Measurements from ENCODE around the gene JARID2. TPM values are rescaled to one million over a fixed set of nuclear protein-coding genes. Genes with fewer than 3 reads are reported as not detected.

The JARID2 gene
- polyA plus RNA-seq, 3 donors = 26.8 to 28.2 (median 28.0) TPM

GRCh38 chr6:15452182-15452941, 206.5 kb downstream of the JARID2 start:
- no peak for DNase-seq (ENCODE audit: low read depth in 3 of 3, low spot score in 2 of 3)

DNA sequence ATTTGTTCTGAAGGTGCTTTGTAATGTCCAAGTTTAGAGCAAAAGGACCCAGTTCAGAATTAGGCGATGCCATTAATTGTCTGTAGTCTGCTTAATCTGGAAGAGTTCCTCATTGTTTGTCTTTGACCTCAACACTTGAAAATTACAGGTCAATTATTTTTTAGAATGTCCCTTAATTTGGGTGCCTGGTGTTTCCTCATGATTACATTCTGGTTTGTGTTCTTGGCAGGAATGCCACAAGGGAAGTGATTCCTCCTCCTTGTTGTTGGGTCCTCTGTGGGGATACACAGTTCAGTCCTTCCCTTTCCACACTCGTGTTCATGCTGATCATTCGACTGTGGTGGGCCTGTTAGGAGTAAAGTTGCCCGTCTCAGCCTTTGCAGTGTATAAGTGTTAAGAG, 207.3 kb downstream of the JARID2 start:
- DNase-seq (ENCODE audit: low read depth in 3 of 3, low spot score in 2 of 3) = no peak

- DNase-seq (ENCODE audit: low read depth in 3 of 3, low spot score in 2 of 3) = no peak
Measured at GRCh38 chr6:15453622-15454021, 207.8 kb downstream of the JARID2 start.

- no peak for DNase-seq (ENCODE audit: low read depth in 3 of 3, low spot score in 2 of 3)
Measured at GRCh38 chr6:15456422-15456821, 210.6 kb downstream of the JARID2 start.

DNA sequence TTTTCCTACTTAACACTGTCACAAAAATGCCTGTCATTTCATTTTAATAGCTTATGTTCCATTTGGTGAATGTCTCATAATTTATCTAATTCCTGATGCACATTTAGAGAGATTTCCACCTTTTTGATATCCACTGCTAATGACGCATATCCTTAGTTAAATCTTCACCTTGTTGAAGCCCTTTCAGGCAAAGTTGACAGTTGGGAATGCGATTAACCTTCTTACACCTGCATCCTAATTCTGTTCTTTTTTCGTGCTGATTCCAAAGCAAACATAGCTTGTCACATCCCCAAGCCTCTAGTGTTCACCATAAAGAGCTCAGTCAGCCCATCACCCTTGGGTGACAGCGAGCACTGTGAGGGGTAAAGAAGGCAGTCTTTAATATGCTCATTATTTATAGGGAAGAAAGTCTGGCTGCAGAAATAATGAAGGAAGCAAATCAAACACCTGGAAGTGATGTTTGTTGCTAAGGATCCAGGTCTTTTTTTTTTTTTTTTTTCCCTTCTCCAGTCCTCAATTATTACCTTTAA, 211.3 kb downstream of the JARID2 start:
- no peak for DNase-seq (ENCODE audit: low read depth in 3 of 3, low spot score in 2 of 3)

DNA sequence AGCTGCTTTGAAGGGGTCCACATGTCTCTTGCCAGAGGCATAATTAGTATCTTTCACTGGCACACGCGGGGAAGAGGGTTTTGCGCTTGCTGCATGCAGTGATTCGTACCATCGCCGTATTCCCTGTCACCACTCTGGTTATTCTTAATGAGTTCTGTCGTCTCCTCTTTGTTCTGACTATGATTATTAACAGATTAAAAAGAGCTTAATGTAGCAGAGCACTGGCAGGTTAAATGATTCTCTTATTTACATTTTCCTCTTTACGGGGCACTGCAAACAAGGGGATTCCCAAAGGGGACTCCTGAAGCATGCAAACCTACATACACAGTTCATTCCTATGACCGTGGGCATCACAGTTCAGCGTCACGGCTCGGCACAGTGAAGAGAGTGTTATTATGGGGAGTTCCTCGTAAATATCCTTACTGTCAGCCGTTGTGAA, 212.2 kb downstream of the JARID2 start:
- DNase-seq (ENCODE audit: low read depth in 3 of 3, low spot score in 2 of 3) = no peak

GRCh38 chr6:15460110-15460727, 214.3 kb downstream of the JARID2 start:
- no peak for DNase-seq (ENCODE audit: low read depth in 3 of 3, low spot score in 2 of 3)

DNA sequence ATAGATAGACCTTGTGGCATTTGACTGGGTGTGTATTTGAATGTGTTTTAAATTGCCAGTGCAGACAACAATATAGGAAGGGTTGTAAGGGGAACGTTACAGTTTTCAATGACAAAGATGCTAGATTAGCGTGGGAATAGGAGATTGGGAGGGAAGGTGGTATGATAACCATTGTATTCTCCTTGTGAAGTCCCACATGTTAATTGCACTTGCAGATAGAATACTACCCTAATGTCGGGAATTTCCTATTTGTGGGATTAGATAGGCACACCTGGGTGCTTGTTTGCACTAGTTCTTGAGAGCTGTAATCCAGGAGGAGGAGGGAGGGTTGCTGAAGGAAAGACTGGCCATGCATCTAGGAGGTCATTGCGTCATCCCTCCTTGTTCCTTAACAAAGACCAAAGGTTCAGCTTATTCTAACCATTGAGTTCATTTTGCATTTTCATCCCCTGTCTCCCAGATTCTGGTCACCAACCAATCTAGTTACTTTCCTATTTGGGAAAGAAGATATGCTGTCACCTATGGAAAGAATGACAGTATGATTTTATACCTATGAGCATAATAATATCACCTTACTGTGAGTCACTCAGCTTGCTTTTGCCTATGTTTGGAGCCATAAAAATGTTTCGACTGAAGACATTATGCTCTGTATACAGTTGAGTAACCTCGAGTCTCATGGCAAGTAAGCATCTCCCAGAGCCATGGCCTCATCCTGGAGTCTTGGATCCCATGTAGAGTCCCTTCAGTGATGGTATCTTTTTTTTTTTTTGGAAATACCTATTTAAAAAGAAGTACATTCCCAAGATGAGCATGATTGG, 215.5 kb downstream of the JARID2 start:
- DNase-seq (ENCODE audit: low read depth in 3 of 3, low spot score in 2 of 3) = no peak

DNA sequence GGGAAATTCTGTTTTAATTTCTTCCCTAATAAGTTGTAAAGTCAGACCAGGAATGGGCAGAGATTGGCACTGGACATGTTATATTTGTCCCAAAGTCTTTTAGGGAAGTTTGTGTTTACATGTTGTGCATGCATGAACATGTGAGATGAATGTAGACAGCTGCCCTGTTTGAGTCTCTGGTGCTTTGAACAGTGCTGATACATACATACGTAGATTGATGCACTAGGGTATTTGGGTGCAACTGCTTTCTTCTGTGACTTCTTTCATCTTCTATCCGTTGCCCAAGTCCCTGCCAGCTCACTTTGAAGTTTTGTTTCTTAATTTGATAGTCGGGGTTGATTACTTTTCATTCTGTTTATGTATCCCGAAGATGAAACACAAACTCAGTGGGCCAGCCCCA, 216.4 kb downstream of the JARID2 start:
- no peak for DNase-seq (ENCODE audit: low read depth in 3 of 3, low spot score in 2 of 3)

DNA sequence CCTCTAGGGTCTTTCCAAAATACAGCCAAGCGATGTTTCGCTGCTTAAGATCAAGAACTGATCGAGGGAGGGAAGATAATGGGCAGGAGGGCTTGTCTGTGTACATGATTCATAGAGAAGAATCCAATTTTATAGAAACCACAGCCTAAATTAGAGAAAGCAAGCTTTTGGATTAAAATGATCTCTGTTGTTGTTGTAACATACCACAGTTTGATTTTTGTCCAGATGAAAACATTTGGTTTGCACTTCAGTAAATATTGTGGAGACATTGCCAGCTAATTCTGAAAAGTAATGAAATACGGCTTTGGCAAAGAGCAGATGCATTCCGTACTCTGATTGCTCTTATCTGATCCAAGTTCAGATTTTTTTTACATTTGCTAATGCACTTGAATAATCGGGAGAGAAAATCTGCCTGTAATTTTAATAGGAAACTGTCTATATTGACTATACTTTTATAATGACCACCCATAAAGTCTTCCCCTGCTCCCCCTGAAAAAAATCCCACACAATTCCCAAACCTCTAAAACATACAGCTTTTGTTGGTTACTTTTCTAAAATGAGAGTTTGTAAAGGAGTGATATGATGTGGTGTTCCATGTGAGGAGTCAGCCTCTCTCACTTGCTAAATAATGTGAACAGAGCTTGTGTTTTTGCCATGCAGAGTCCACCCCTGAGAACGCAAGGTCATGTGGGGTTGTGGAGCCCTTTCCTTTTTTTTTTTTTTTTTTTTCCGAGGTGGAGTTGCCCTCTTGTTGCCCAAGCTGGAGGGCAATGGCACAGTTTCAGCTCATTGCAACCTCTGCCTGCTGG, 217.1 kb downstream of the JARID2 start:
- DNase-seq (ENCODE audit: low read depth in 3 of 3, low spot score in 2 of 3) = no peak

DNA sequence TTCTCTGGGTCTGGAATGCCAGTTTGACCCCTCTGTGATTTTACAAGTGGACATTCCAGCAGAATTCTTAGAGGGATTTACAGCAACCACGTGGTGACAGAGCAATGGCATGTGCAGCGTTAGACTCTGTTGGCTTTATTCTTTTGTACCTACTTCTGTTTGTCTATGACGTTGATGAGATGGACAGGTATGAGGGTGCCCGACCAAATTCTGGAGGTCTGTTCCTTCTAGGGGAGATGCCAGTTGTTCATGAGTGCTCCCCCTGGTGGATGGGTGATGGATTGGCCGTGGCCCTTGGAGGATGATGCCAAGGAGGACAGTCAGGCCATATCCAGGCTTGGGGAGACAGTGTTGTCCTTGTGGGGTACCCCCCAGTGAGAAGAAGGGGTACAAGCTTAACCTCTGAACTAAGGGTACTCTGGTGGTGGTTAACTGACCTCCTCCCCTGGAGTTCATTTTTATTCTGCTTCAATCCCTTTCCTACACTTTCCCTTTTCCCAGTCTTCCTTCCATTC, 218.4 kb downstream of the JARID2 start:
- DNase-seq (ENCODE audit: low read depth in 3 of 3, low spot score in 2 of 3) = no peak

DNA sequence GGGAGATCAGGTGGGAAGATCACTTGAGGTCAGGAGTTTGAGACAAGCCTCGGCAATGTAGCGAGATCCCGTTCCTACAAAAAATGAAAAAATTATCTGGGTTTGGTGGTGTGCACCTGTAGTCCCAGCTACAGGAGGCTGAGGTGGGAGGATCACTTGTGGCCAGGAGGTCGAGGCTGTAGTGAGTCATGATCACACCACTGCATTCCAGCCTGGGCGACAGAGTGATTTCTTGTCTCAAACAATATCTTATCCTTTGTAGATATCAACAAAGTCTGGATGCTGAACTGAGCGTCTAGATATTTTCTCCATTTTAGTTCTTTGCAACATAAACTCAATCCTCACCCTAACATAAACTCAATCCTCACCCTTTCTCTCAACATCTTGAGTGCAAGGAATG, 219.3 kb downstream of the JARID2 start:
- no peak for DNase-seq (ENCODE audit: low read depth in 3 of 3, low spot score in 2 of 3)

GRCh38 chr6:15470746-15471145, 224.9 kb downstream of the JARID2 start:
- no peak for DNase-seq (ENCODE audit: low read depth in 3 of 3, low spot score in 2 of 3)

GRCh38 chr6:15472621-15473020, 226.8 kb downstream of the JARID2 start:
- no peak for DNase-seq (ENCODE audit: low read depth in 3 of 3, low spot score in 2 of 3)

- DNase-seq (ENCODE audit: low read depth in 3 of 3, low spot score in 2 of 3) = no peak
Measured at GRCh38 chr6:15473174-15473573, 227.3 kb downstream of the JARID2 start.

DNA sequence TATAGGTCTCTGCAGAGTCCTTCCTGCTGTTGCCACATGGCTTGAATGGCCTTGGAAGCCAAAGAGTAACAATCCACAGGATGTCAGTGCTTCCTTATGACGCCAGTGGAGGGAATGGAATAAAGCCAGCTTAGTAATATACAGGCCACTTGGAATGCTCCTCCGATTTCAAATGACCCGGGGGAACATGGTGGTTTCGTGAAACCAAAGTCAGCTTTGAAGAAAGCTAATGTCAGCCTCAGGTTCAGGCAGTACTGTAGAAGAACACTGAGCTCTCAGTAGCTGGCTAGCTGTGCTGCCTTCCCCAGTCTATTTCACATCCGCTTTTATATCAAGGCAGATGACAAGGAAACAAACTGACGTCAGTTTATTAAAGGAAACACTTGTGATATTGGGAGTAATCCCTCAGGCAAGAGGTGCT, 227.9 kb downstream of the JARID2 start:
- no peak for DNase-seq (ENCODE audit: low read depth in 3 of 3, low spot score in 2 of 3)

DNA sequence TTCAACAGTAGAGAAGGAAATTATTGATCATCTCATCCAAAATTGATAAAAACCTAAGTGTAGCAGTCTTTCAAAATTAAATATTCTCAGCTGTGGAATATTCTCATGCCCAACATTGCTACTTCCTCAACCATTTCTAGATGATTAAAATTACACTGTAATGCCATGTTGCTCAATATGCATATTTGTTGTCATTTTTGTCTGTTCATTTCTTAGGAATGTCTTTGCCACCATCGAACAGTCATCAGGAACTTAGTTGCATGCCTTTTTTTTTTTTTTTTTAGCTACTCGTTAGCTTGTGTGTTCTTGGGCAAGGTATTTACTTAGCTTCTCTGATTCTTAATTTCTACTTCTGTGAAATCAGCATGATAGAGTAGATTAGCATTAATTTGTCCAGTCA, 228.3 kb downstream of the JARID2 start:
- no peak for DNase-seq (ENCODE audit: low read depth in 3 of 3, low spot score in 2 of 3)

DNA sequence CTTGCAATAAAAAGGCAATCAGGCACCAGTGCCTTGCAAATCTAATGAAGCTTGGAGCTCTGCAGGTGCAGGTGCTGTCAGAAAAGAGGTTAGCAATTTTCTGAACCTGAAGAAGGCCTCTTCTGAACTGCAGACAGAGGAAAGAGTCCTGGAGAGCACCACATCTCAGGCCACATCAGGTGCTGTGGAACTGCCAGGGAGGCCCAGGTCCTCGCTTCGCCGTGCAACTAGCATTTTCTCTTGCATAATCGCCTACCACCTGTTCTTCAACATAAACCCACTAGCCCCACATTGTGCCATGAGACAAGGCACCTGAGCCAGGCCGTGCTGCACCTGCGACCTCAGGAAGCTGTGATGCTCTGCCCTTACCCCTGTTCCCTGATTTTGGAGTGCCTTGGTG, 229.4 kb downstream of the JARID2 start:
- DNase-seq (ENCODE audit: low read depth in 3 of 3, low spot score in 2 of 3) = no peak

DNA sequence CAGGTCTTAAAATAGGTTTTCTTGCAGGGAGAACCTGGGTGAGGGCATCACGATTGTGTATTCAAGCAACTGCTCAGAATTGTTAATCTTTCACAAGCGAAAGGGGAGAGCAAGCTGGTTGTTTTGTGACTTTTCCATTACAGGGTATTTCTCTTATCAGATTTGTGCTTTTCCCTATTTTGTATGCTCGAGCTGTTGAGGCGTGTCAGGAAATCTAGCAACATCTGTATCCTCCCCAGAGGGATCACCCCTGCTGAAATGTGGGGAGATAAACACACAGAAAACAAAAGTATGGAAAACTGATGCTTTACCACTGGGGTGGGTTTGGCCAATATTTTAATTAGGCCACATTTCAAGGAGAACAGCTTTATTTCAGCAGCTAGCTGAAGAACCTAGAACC, 230.0 kb downstream of the JARID2 start:
- DNase-seq (ENCODE audit: low read depth in 3 of 3, low spot score in 2 of 3) = no peak

- no peak for DNase-seq (ENCODE audit: low read depth in 3 of 3, low spot score in 2 of 3)
Measured at GRCh38 chr6:15476631-15477380, 230.9 kb downstream of the JARID2 start.

All from right renal cortex interstitium (tissue), 3 donors.